Activated B cell treated with CpG ODN at 0.5 μM for 24 hours (primary cell): ENCODE results near the gene HDAC2. TPM values are rescaled to one million over a fixed set of nuclear protein-coding genes. Genes with fewer than 3 reads are reported as not detected.
A peak's percentile ranks its signal among the peaks of the same experiment; 100 is the strongest.
"Not testable (repeated sequence)": the region's sequence is repeated elsewhere in the genome, so short reads cannot be mapped to it uniquely, and the experiment has no call there.

Experiments
- ATAC-seq: fragments of 200-7000 bp; cut with Tn5 transposase; one replicate; pipeline ENCODE4 v1.10.0; 2021; ENCODE audit warnings: low read depth, mild to moderate bottlenecking, moderate library complexity
- CTCF ChIA-PET: fragments of 350-600 bp; sonication (Branson Sonifier 250); formaldehyde crosslinking; loops from one replicate; lab custom pipeline; 2021; ENCODE audit warnings: antibody characterized with exemption; lab: Charles Lee
- POLR2A ChIA-PET: fragments of 350-600 bp; sonication (Branson Sonifier 250); formaldehyde crosslinking; loops from one replicate; lab custom pipeline; 2021; ENCODE audit warnings: antibody characterized with exemption; lab: Charles Lee
- DNase-seq: peaks from one replicate; pipeline ENCODE4 v3.0.0; 2022
- H3K27ac Mint-ChIP-seq: one replicate; pipeline ENCODE4 v1.8.0; 2020; ENCODE audit warnings: mixed read lengths
- H3K27me3 Mint-ChIP-seq: one replicate; pipeline ENCODE4 v1.8.0; 2021; ENCODE audit warnings: mixed read lengths
- H3K36me3 Mint-ChIP-seq: one replicate; pipeline ENCODE4 v1.8.0; 2021; ENCODE audit warnings: low read depth, mixed read lengths
- H3K4me1 Mint-ChIP-seq: one replicate; pipeline ENCODE4 v1.8.0; 2021; ENCODE audit warnings: mixed read lengths
- H3K4me3 Mint-ChIP-seq: one replicate; pipeline ENCODE4 v1.8.0; 2020; ENCODE audit warnings: mild to moderate bottlenecking, mixed read lengths
- H3K9me3 Mint-ChIP-seq: one replicate; pipeline ENCODE4 v1.8.0; 2020; ENCODE audit warnings: mixed read lengths
- intact Hi-C: fragments of 100-400 bp; cut with micrococcal nuclease; formaldehyde crosslinking; loops from one replicate; pipeline ENCODE4 v1.15.1; 2024
- total RNA-seq: library from RNA; stranded (reverse); gene quantifications from 2 replicates; pipeline ENCODE4 v1.2.3, GENCODE V29; 2022
- TF ChIP-seq, protein P1 (sequence below): fragments of 200-600 bp; IDR thresholded peaks from one replicate; pipeline ENCODE4 v1.8.0; 2022; ENCODE audit warnings: antibody characterized with exemption, mild to moderate bottlenecking

HDAC2 gene
- total RNA-seq, 1 donor from 2014 or later = 68.4 TPM

DNA sequence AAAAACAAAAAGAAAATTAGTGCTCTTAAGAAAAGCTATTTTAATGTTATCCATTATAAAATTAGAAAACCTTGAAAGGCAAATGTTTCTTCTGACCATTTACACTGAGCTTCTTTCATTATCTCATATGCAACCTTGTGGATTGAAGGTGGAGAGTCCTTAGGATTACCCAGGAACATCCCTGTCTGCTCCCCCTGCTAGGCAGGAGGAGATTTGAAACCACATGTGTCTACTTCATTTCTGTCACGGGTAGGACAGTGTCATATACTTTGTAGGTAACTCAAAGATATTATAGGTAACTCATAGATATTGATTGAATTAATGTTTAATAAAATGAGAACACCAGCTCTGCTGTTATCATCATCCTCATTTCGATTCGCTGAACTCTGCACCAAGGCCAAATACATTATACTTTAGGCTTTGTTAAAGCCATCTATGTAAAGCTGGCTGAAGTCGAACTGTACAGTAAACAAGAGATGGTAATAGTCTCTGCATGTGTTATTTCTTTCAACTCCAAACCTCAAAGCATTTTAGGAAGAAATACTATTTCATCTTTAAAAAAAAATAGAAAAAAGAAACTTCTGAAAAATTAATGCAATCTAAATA is 49.5 kb downstream of the HDAC2 start:
- CTCF ChIA-PET = interaction anchor here (0.7 to 1.8 kb wide), 3 partner anchors 13 to 1145 kb away, joined by 3 to 8 read pairs (median 6); no protein-coding TSS in a partner anchor
- H3K4me1 Mint-ChIP-seq = peaks cover 3% of the 10 kb centered on the region
- H3K9me3 Mint-ChIP-seq = no peaks in the 10 kb centered on the region
- no peak for ATAC-seq
- TF ChIP-seq, protein P1, sequence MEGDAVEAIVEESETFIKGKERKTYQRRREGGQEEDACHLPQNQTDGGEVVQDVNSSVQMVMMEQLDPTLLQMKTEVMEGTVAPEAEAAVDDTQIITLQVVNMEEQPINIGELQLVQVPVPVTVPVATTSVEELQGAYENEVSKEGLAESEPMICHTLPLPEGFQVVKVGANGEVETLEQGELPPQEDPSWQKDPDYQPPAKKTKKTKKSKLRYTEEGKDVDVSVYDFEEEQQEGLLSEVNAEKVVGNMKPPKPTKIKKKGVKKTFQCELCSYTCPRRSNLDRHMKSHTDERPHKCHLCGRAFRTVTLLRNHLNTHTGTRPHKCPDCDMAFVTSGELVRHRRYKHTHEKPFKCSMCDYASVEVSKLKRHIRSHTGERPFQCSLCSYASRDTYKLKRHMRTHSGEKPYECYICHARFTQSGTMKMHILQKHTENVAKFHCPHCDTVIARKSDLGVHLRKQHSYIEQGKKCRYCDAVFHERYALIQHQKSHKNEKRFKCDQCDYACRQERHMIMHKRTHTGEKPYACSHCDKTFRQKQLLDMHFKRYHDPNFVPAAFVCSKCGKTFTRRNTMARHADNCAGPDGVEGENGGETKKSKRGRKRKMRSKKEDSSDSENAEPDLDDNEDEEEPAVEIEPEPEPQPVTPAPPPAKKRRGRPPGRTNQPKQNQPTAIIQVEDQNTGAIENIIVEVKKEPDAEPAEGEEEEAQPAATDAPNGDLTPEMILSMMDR = no peak
- H3K27ac Mint-ChIP-seq = no peak overlapping the region
- no peaks in the 10 kb centered on the region for H3K27me3 Mint-ChIP-seq
- H3K4me3 Mint-ChIP-seq = no peak overlapping the region
- no peak for DNase-seq
- POLR2A ChIA-PET = no interaction called here
- no peaks in the 10 kb centered on the region for H3K36me3 Mint-ChIP-seq
- intact Hi-C loops = no loop called here

GRCh38 chr6:113920663-113921267 is 50.2 kb downstream of the HDAC2 start:
- Mint-ChIP-seq H3K4me1 (peaks cover 3% of the 10 kb centered on the region), H3K4me3 (no peak overlapping the region), H3K36me3 (no peaks in the 10 kb centered on the region), H3K27me3 (no peaks in the 10 kb centered on the region), H3K9me3 (no peaks in the 10 kb centered on the region), H3K27ac (no peak overlapping the region)
- intact Hi-C loops = no loop called here
- POLR2A ChIA-PET = no interaction called here
- ATAC-seq (no peak), DNase-seq (no peak)
- CTCF ChIA-PET = interaction anchor here (0.7 to 1.8 kb wide), 3 partner anchors 13 to 1144 kb away, joined by 3 to 8 read pairs (median 6); no protein-coding TSS in a partner anchor
- TF ChIP-seq, protein P1 = no peak

DNA sequence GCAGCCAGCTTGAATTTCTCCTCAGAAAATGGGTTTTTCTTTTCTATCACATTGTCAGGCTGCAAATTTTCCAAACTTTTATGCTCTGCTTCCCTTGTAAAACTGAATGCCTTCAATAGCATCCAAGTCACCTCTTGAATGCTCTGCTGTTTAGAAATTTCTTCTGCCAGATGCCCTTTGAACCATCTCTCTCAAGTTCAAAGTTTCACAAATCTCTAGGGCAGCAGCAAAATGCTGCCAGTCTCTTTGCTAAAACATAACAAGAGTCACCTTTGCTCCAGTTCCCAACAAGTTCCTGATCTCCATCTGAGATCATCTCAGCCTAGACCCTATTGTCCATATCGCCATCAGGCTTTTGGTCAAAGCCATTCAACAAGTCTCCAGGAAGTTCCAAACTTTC is 60.7 kb downstream of the HDAC2 start:
- H3K9me3 Mint-ChIP-seq, H3K4me1 Mint-ChIP-seq, H3K4me3 Mint-ChIP-seq, ATAC-seq, H3K27ac Mint-ChIP-seq, DNase-seq, H3K36me3 Mint-ChIP-seq, intact Hi-C loops, POLR2A ChIA-PET, H3K27me3 Mint-ChIP-seq: not testable (repeated sequence)
- CTCF ChIA-PET = interaction anchor here (1.2 to 2.8 kb wide), 4 partner anchors 31 to 1131 kb away, joined by 4 to 17 read pairs (median 10); no protein-coding TSS in a partner anchor

- H3K27me3 Mint-ChIP-seq = peaks cover 2% of the 10 kb centered on the region
- peak; percentile 37 for ATAC-seq
- no peaks in the 10 kb centered on the region for H3K36me3 Mint-ChIP-seq
- no peak for DNase-seq
- ChIA-PET CTCF (interaction anchor here (0.5 to 2.8 kb wide), 9 partner anchors 12 to 1729 kb away, joined by 3 to 26 read pairs (median 6); no protein-coding TSS in a partner anchor), POLR2A (no interaction called here)
- intact Hi-C loops = loop anchor here (1.0 to 10.0 kb wide), 6 partner anchors 30 to 1729 kb away; no protein-coding TSS in a partner anchor
- H3K4me3 Mint-ChIP-seq = no peak overlapping the region
- TF ChIP-seq, protein P1 = peak; percentile 63
- H3K9me3 Mint-ChIP-seq = no peaks in the 10 kb centered on the region
- no peak overlapping the region for H3K27ac Mint-ChIP-seq
- no peaks in the 10 kb centered on the region for H3K4me1 Mint-ChIP-seq
Observed at GRCh38 chr6:113909224-113909856, 61.6 kb downstream of the HDAC2 start.

- Mint-ChIP-seq H3K27ac (no peak overlapping the region), H3K27me3 (peaks cover 2% of the 10 kb centered on the region), H3K4me3 (no peak overlapping the region), H3K4me1 (no peaks in the 10 kb centered on the region), H3K9me3 (no peaks in the 10 kb centered on the region), H3K36me3 (no peaks in the 10 kb centered on the region)
- intact Hi-C loops = loop anchor here (1.0 to 10.0 kb wide), 6 partner anchors 30 to 1728 kb away; no protein-coding TSS in a partner anchor
- TF ChIP-seq, protein P1 = no peak
- ATAC-seq (no peak), DNase-seq (no peak)
- CTCF ChIA-PET = interaction anchor here (0.8 to 2.8 kb wide), 9 partner anchors 12 to 1729 kb away, joined by 3 to 26 read pairs (median 10); no protein-coding TSS in a partner anchor
- POLR2A ChIA-PET = no interaction called here
Observed at GRCh38 chr6:113908801-113909200, 62.1 kb downstream of the HDAC2 start.
